Neural cell (in vitro differentiated cells): ENCODE measurements around the gene ABCA12. TPM values are rescaled to one million over a fixed set of nuclear protein-coding genes. Genes with fewer than 3 reads are reported as not detected.

Source experiments
- H2AFZ ChIP-seq: fragments of 200-600, 300-800 bp; sonication (generic), shearing (Covaris generic); 2 replicates; pipeline ENCODE4 v1.6.0; 2014; ENCODE audit warnings: low read depth, mild to moderate bottlenecking, antibody characterized with exemption, low read length, moderate library complexity
- H3F3A ChIP-seq: fragments of 200-600 bp; shearing (Covaris generic); 2 replicates; pipeline ENCODE4 v1.6.1; 2016; ENCODE audit warnings: mild to moderate bottlenecking, moderate library complexity, mixed read lengths, antibody characterized with exemption, low read length; ENCODE audit not compliant: insufficient read depth, poor library complexity, severe bottlenecking
- H3K27ac ChIP-seq: fragments of 200-600, 300-800 bp; sonication (generic), shearing (Covaris generic); 2 replicates; pipeline ENCODE4 v1.5.1; 2014; ENCODE audit warnings: mild to moderate bottlenecking, low read length, moderate library complexity
- H3K27me3 ChIP-seq: fragments of 300-800, 200-600 bp; sonication (generic), shearing (Covaris generic); 2 replicates; pipeline ENCODE4 v1.6.0; 2014; ENCODE audit warnings: mild to moderate bottlenecking, low read depth, low read length, moderate library complexity; ENCODE audit not compliant: insufficient read depth
- H3K36me3 ChIP-seq: fragments of 300-800, 200-600 bp; sonication (generic), shearing (Covaris generic); 2 replicates; pipeline ENCODE4 v1.5.1; 2014; ENCODE audit warnings: mild to moderate bottlenecking, antibody characterized with exemption, low read length, moderate library complexity; ENCODE audit not compliant: insufficient read depth
- H3K4me2 ChIP-seq: fragments of 300-800, 200-600 bp; sonication (generic), shearing (Covaris generic); 2 replicates; pipeline ENCODE4 v1.6.0; 2014; ENCODE audit warnings: mild to moderate bottlenecking, low read length
- H3K4me3 ChIP-seq: fragments of 300-800, 200-600 bp; sonication (generic), shearing (Covaris generic); 2 replicates; pipeline ENCODE4 v1.5.1; 2014; ENCODE audit warnings: mild to moderate bottlenecking, low read length, moderate library complexity
- H3K79me2 ChIP-seq: fragments of 200-600 bp; shearing (Covaris generic); replicated peaks from 2 replicates; pipeline ENCODE4 v1.6.0; 2014; ENCODE audit warnings: mild to moderate bottlenecking, low read length, moderate library complexity; ENCODE audit not compliant: insufficient read depth
- H3K9ac ChIP-seq: fragments of 300-800, 200-600 bp; sonication (generic), shearing (Covaris generic); 2 replicates; pipeline ENCODE4 v1.6.1; 2016; ENCODE audit warnings: mild to moderate bottlenecking, low read length, mixed read lengths
- H3K9me2 ChIP-seq: fragments of 200-600 bp; shearing (Covaris generic); 2 replicates; pipeline ENCODE4 v1.6.1; 2016; ENCODE audit warnings: mild to moderate bottlenecking, low read length, mixed read lengths; ENCODE audit not compliant: insufficient read depth
- H3K9me3 ChIP-seq: fragments of 200-600, 300-800 bp; sonication (generic), shearing (Covaris generic); 2 replicates; pipeline ENCODE4 v1.6.1; 2016; ENCODE audit warnings: mild to moderate bottlenecking, mixed run types, low read length, moderate library complexity, mixed read lengths
- H4K20me1 ChIP-seq: fragments of 200-600 bp; shearing (Covaris generic); 2 replicates; pipeline ENCODE4 v1.6.1; 2016; ENCODE audit warnings: mild to moderate bottlenecking, mixed run types; ENCODE audit not compliant: insufficient read depth
- CTCF ChIP-seq: fragments of 450-650 bp; IDR thresholded peaks from 2 replicates; pipeline ENCODE4 v1.5.1; 2014; ENCODE audit warnings: antibody characterized with exemption, mild to moderate bottlenecking, moderate library complexity; ENCODE audit not compliant: poor library complexity, severe bottlenecking
- EP300 ChIP-seq: fragments of 450-650 bp; conservative IDR thresholded peaks from 2 replicates; pipeline ENCODE4 v1.6.1; 2014; ENCODE audit warnings: antibody characterized with exemption, mild to moderate bottlenecking, moderate library complexity; ENCODE audit not compliant: poor library complexity, severe bottlenecking
- EZH2 ChIP-seq: fragments of 200-600, 300-800 bp; shearing (Covaris generic), sonication (generic); IDR thresholded peaks from 2 replicates; pipeline ENCODE4 v1.6.1; 2014; ENCODE audit warnings: antibody characterized with exemption, low read length, borderline replicate concordance, mild to moderate bottlenecking; ENCODE audit not compliant: insufficient read depth, poor library complexity, severe bottlenecking
- MXI1 ChIP-seq: fragments of 450-650 bp; conservative IDR thresholded peaks from 2 replicates; pipeline ENCODE4 v1.6.1; 2014; ENCODE audit warnings: antibody characterized with exemption, mild to moderate bottlenecking; ENCODE audit not compliant: poor library complexity, severe bottlenecking
- POLR2AphosphoS5 ChIP-seq: IDR thresholded peaks from 2 replicates; pipeline ENCODE4 v1.6.1; 2012
- RAD21 ChIP-seq: fragments of 450-650 bp; conservative IDR thresholded peaks from 2 replicates; pipeline ENCODE4 v1.6.1; 2014; ENCODE audit warnings: antibody characterized with exemption, mild to moderate bottlenecking, moderate library complexity
- SMC3 ChIP-seq: fragments of 450-650 bp; conservative IDR thresholded peaks from 2 replicates; pipeline ENCODE4 v1.6.1; 2014; ENCODE audit warnings: antibody characterized with exemption, mild to moderate bottlenecking, moderate library complexity; ENCODE audit not compliant: poor library complexity
- TAF1 ChIP-seq: IDR thresholded peaks from 2 replicates; pipeline ENCODE4 v1.6.1; 2012; ENCODE audit warnings: low read depth
- polyA plus RNA-seq: library from polyadenylated mRNA; depleted of rRNA; stranded (reverse); fragments of >200 nt; gene quantifications from 2 replicates; pipeline ENCODE4 v1.2.3, GENCODE V29; 2014
- TF ChIP-seq, protein P1 (sequence below): IDR thresholded peaks from 2 replicates; pipeline ENCODE4 v1.6.1; 2012; ENCODE audit warnings: borderline replicate concordance

The ABCA12 gene
- polyA plus RNA-seq, 1 donor from 2014 or later = not detected

GRCh38 chr2:215080545-215080944 is 57.9 kb downstream of the ABCA12 start:
- H3K9ac ChIP-seq = no peak overlapping the region
- no peaks in the 10 kb centered on the region for H3K9me2 ChIP-seq
- H2AFZ ChIP-seq = no peak overlapping the region
- H3K27me3 ChIP-seq = no peaks in the 10 kb centered on the region
- H3K79me2 ChIP-seq = no peaks in the 10 kb centered on the region
- no peaks in the 10 kb centered on the region for H4K20me1 ChIP-seq
- H3K27ac ChIP-seq = no peak overlapping the region
- H3K9me3 ChIP-seq = no peaks in the 10 kb centered on the region
- H3K36me3 ChIP-seq = no peaks in the 10 kb centered on the region
- no peak overlapping the region for H3K4me2 ChIP-seq
- H3K4me3 ChIP-seq = no peak overlapping the region
- H3F3A ChIP-seq = no peaks in the 10 kb centered on the region
- TF ChIP-seq CTCF = no peak
- no peak for TF ChIP-seq EZH2
- TF ChIP-seq RAD21 = no peak
- no peak for TF ChIP-seq MXI1
- TF ChIP-seq EP300 = no peak
- TF ChIP-seq, protein P1, sequence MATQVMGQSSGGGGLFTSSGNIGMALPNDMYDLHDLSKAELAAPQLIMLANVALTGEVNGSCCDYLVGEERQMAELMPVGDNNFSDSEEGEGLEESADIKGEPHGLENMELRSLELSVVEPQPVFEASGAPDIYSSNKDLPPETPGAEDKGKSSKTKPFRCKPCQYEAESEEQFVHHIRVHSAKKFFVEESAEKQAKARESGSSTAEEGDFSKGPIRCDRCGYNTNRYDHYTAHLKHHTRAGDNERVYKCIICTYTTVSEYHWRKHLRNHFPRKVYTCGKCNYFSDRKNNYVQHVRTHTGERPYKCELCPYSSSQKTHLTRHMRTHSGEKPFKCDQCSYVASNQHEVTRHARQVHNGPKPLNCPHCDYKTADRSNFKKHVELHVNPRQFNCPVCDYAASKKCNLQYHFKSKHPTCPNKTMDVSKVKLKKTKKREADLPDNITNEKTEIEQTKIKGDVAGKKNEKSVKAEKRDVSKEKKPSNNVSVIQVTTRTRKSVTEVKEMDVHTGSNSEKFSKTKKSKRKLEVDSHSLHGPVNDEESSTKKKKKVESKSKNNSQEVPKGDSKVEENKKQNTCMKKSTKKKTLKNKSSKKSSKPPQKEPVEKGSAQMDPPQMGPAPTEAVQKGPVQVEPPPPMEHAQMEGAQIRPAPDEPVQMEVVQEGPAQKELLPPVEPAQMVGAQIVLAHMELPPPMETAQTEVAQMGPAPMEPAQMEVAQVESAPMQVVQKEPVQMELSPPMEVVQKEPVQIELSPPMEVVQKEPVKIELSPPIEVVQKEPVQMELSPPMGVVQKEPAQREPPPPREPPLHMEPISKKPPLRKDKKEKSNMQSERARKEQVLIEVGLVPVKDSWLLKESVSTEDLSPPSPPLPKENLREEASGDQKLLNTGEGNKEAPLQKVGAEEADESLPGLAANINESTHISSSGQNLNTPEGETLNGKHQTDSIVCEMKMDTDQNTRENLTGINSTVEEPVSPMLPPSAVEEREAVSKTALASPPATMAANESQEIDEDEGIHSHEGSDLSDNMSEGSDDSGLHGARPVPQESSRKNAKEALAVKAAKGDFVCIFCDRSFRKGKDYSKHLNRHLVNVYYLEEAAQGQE = no peak
- TF ChIP-seq SMC3 = no peak
- TF ChIP-seq TAF1 = no peak
- no peak for TF ChIP-seq POLR2AphosphoS5

DNA sequence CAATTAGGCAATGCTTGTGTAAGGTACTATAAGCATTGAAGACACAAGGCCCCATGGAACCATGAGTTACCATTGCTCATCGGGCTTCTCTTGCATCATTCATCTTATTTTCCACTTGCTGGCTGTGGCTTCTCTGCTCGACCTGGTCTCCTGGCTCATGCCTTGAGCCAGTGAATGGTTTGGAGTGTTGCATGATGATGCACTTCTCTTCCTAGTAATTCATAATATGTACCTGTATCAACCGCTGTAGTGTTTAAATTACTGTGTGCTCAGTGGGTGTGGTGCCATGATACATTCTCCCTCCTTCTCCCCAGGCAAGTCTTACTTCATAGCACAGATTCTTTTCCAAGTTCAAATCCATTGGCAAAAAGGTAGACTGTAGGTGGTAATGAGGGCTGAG is 66.8 kb downstream of the ABCA12 start:
- H3K79me2 ChIP-seq = no peaks in the 10 kb centered on the region
- no peak overlapping the region for H3K4me3 ChIP-seq
- H3K9me2 ChIP-seq = no peaks in the 10 kb centered on the region
- H4K20me1 ChIP-seq = no peaks in the 10 kb centered on the region
- no peak overlapping the region for H2AFZ ChIP-seq
- H3F3A ChIP-seq = no peaks in the 10 kb centered on the region
- no peaks in the 10 kb centered on the region for H3K27me3 ChIP-seq
- no peaks in the 10 kb centered on the region for H3K36me3 ChIP-seq
- no peak for TF ChIP-seq TAF1
- TF ChIP-seq EZH2 = no peak
- TF ChIP-seq, protein P1 = no peak
- no peak for TF ChIP-seq SMC3
- TF ChIP-seq CTCF = no peak
- no peak for TF ChIP-seq EP300
- TF ChIP-seq MXI1 = no peak
- no peak for TF ChIP-seq POLR2AphosphoS5
- no peak overlapping the region for H3K27ac ChIP-seq
- no peak overlapping the region for H3K4me2 ChIP-seq
- no peaks in the 10 kb centered on the region for H3K9me3 ChIP-seq
- H3K9ac ChIP-seq = no peak overlapping the region
